Measurements from ENCODE around the gene SLC17A5.
"Not testable (repeated sequence)": the region's sequence is repeated elsewhere in the genome, so short reads cannot be mapped to it uniquely, and the experiment has no call there.

GRCh38 chr6:73572531-73572930, 81.3 kb downstream of the SLC17A5 start:
- not testable (repeated sequence) for TF ChIP-seq CTCF, POLR2A (IDR thresholded peaks at IDR 0.05)
